ENCODE results near the gene PCBP2. TPM values are rescaled to one million over a fixed set of nuclear protein-coding genes. Genes with fewer than 3 reads are reported as not detected.

PCBP2 gene
- total and polyA plus RNA-seq, 2 of the 4 experiments (the other 2 are of a cell fraction): 190 to 586 TPM

GRCh38 chr12:53402871-53403270 lies 49.0 kb upstream of the PCBP2 start:
- no peak overlapping the region for H3K4me2 ChIP-seq (ENCODE audit: low read depth, low read length)
- ATAC-seq (ENCODE audit: low read depth) (no peak), DNase-seq (no peak)
- no peak overlapping the region for H3K14ac ChIP-seq (replicated peaks; ENCODE audit: low read depth, low read length)
- H2AFZ ChIP-seq (replicated peaks; ENCODE audit: low read length, poor library complexity): no peak overlapping the region
- no CpG with 5 or more reads among the region's 7 CpGs for WGBS, 2 experiments (ENCODE audit: extremely low coverage in 2 of 2, insufficient read length in 1 of 2)
- no peak overlapping the region for H3K27ac ChIP-seq (ENCODE audit: insufficient read depth, low read length)
- no peak overlapping the region for H3K4ac ChIP-seq (ENCODE audit: low read depth, low read length)
- no TSS peak for BruUV-seq (replicated peaks)
- no peak overlapping the region for H2AK9ac ChIP-seq (replicated peaks; ENCODE audit: low read depth, low read length, poor library complexity)
- peaks cover 25% of the 10 kb centered on the region for H3K36me3 ChIP-seq (ENCODE audit: control insufficient read depth, insufficient read depth, low read length)
- dilution Hi-C loops (cut with HindIII; ENCODE audit: low sequenced_read_pairs, unreplicated experiment) (no loop called here), intact Hi-C loops (cut with micrococcal nuclease) (no loop called here), in situ Hi-C loops (cut with MboI; ENCODE audit: low sequenced_read_pairs) (no loop called here)
- no peak overlapping the region for H2AK5ac ChIP-seq (ENCODE audit: low read depth, low read length)
- H3K9me3 ChIP-seq (ENCODE audit: control insufficient read depth, insufficient read depth, low read length): no peaks in the 10 kb centered on the region
- H2BK15ac ChIP-seq (ENCODE audit: low read depth, low read length): no peak overlapping the region
- no peak overlapping the region for H2BK120ac ChIP-seq (ENCODE audit: low read depth, low read length)
- CTCF ChIA-PET: no interaction called here
- TF ChIP-seq MXI1 (IDR thresholded peaks at IDR 0.05; ENCODE audit: borderline replicate concordance, low read depth, low read length): no peak
- no peak for TF ChIP-seq MAFK (IDR thresholded peaks at IDR 0.05; ENCODE audit: low read depth, low read length)
- no peak for TF ChIP-seq RCOR1 (IDR thresholded peaks at IDR 0.05; ENCODE audit: insufficient replicate concordance, low read length)
- TF ChIP-seq CEBPB (IDR thresholded peaks at IDR 0.05; ENCODE audit: low read depth, low read length): no peak
- TF ChIP-seq ELK1 (IDR thresholded peaks at IDR 0.05; ENCODE audit: borderline replicate concordance, low read depth, low read length): no peak
- TF ChIP-seq RAD21 (IDR thresholded peaks at IDR 0.05; ENCODE audit: low read length): no peak
- TF ChIP-seq BHLHE40 (IDR thresholded peaks at IDR 0.05; ENCODE audit: low read depth, low read length): no peak
- TF ChIP-seq POLR2A (IDR thresholded peaks at IDR 0.05; ENCODE audit: low read depth, low read length): no peak
- no peak for TF ChIP-seq RFX5 (IDR thresholded peaks at IDR 0.05; ENCODE audit: low read depth, low read length)
- no peak for TF ChIP-seq CTCF (conservative IDR thresholded peaks at IDR 0.05; ENCODE audit: low read depth, low read length)
- no peak for TF ChIP-seq FOS (IDR thresholded peaks at IDR 0.05; ENCODE audit: low read depth, low read length)
- no peak for TF ChIP-seq USF2 (IDR thresholded peaks at IDR 0.05; ENCODE audit: low read depth, low read length)
- TF ChIP-seq MAZ (IDR thresholded peaks at IDR 0.05; ENCODE audit: borderline replicate concordance, low read depth, low read length): no peak
- TF ChIP-seq SMC3 (IDR thresholded peaks at IDR 0.05; ENCODE audit: low read depth, low read length): no peak
- TF ChIP-seq NFE2L2 (IDR thresholded peaks at IDR 0.05; ENCODE audit: low read depth, low read length): no peak
- H4K91ac ChIP-seq (ENCODE audit: insufficient read depth, low read depth, low read length): no peak overlapping the region
- peaks cover 9% of the 10 kb centered on the region for H3K9me1 ChIP-seq (ENCODE audit: insufficient read depth, low read length)
- H4K5ac ChIP-seq (ENCODE audit: low read depth, low read length): no peak overlapping the region
- no peaks in the 10 kb centered on the region for H3K4me1 ChIP-seq (ENCODE audit: control insufficient read depth, insufficient read depth, low read length)
- H3K18ac ChIP-seq (ENCODE audit: low read depth, low read length): no peak overlapping the region
- no peak overlapping the region for H2BK20ac ChIP-seq (ENCODE audit: low read depth, low read length)
- no peak overlapping the region for H3K56ac ChIP-seq (ENCODE audit: extremely low read depth, insufficient read depth, low read length)
- no peak overlapping the region for H3K9ac ChIP-seq (ENCODE audit: low read depth, low read length)
- no peaks in the 10 kb centered on the region for H4K20me1 ChIP-seq (ENCODE audit: insufficient read depth, low read length)
- POLR2A ChIA-PET (ENCODE audit: unreplicated experiment): no interaction called here
- H3K23ac ChIP-seq (ENCODE audit: low read depth, low read length): no peak overlapping the region
- peaks cover 29 to 60% of the 10 kb centered on the region in 2 experiments for H3K79me1 ChIP-seq (ENCODE audit: low read depth in 1 of 2, low read length in 2 of 2)
- H3K4me3 ChIP-seq (ENCODE audit: insufficient read depth, low read depth, low read length): no peak overlapping the region
- H4K8ac ChIP-seq (ENCODE audit: low read depth in 2 of 2, low read length in 2 of 2): no peak overlapping the region
- H2BK5ac ChIP-seq (ENCODE audit: low read depth, low read length, poor library complexity, severe bottlenecking): no peak overlapping the region
- no peaks in the 10 kb centered on the region for H3K27me3 ChIP-seq (ENCODE audit: control insufficient read depth, insufficient read depth, low read length)

Measured in IMR-90 (cell line).